Measurements from ENCODE around the gene IFNL2. TPM values are rescaled to one million over a fixed set of nuclear protein-coding genes. Genes with fewer than 3 reads are reported as not detected.

IFNL2 gene
- polyA plus RNA-seq, 1 donor from 2014 or later, result not detected

DNA sequence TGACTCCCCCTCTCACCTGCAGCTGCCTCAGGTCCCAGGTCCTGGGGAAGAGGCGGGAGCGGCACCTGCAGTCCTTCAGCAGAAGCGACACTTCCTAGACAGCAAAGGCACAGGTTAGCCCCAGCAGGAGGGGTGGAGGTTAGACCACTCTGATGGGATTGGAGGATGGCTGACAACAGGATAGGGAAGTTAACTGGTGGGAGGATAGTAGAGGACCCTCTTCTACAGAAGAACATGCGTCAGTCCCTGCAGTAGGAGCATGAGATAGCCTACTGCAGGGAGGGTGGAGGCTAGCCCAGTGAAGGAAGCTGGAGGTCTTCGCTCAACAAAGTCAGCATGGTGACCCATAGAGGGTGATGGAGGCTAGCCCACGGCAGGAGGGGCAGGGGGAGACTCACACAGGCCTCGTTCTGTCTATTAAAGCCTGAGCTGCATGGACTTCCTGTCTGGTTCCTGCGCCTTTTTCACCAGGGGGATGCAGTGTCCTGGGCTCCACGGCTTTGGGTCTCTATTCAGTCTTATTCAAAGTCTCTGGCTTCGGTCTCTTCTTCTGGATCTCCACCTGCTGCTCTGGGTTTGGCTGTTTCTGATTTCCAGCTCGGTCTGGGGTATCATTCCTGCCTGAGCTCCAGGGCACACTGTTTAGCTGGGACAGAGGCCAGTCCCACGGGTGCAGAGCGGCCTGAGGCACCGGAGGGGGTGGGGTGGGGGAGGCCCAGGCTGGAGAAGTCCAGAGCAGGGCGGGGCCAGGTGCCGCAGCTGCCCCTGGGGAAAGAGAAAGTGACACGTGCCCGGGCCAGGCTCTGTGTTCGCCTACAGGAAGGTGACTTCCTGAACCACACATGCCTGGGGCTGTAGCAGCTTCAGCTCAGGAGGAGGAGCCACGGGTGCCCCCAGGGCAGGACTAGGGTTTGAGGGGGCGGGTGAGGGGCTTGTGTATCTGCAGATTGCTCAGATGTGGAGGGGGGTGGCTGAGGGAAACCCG lies 30.7 kb upstream of the IFNL2 start:
- Histone ChIP-seq H3K27ac (ENCODE audit: low read length) (no peak overlapping the region), H2AFZ (ENCODE audit: low read depth, low read length) (no peak overlapping the region), H3K27me3 (ENCODE audit: insufficient read depth, low read depth, low read length) (no peaks in the 10 kb centered on the region), H3K4me3 (ENCODE audit: low read length) (no peak overlapping the region), H4K20me1 (ENCODE audit: insufficient read depth) (no peaks in the 10 kb centered on the region), H3K9ac (ENCODE audit: low read length) (no peak overlapping the region), H3K36me3 (ENCODE audit: insufficient read depth, low read length) (no peaks in the 10 kb centered on the region), H3K9me3 (ENCODE audit: low read length) (no peaks in the 10 kb centered on the region), H3F3A (ENCODE audit: insufficient read depth, low read length, poor library complexity, severe bottlenecking) (no peaks in the 10 kb centered on the region), H3K79me2 (replicated peaks; ENCODE audit: insufficient read depth, low read length) (no peaks in the 10 kb centered on the region), H3K4me2 (ENCODE audit: low read length) (no peak overlapping the region), H3K9me2 (ENCODE audit: insufficient read depth, low read length) (no peaks in the 10 kb centered on the region)
- no peak for TF ChIP-seq TAF1 (IDR thresholded peaks at IDR 0.05; ENCODE audit: low read depth)
- no peak for TF ChIP-seq POLR2AphosphoS5 (IDR thresholded peaks at IDR 0.05)
- no peak for TF ChIP-seq RAD21 (conservative IDR thresholded peaks at IDR 0.05)

DNA sequence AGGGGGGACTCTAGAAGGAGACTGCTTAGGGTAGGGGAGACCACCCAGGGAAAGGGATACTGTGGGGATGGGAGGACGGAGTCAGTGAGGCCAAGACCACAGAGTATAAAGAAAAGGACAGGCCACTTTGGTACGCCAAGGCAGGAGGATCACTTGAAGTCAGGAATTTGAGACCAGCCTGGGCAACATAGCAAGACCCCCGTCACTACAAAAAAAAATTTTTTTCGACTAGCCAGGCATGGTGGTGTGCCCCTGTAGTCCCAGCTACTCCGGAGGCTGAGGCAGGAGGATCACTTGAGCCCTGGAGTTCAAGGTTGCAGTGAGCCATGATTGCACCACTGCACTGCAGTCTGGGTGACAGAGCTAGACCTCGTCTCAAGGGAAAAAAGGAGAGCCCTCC lies 30.0 kb upstream of the IFNL2 start:
- Histone ChIP-seq H4K20me1 (ENCODE audit: insufficient read depth) (no peaks in the 10 kb centered on the region), H3K27me3 (ENCODE audit: insufficient read depth, low read depth, low read length) (no peaks in the 10 kb centered on the region), H3K9me2 (ENCODE audit: insufficient read depth, low read length) (no peaks in the 10 kb centered on the region), H3K36me3 (ENCODE audit: insufficient read depth, low read length) (no peaks in the 10 kb centered on the region), H2AFZ (ENCODE audit: low read depth, low read length) (no peak overlapping the region), H3K9ac (ENCODE audit: low read length) (no peak overlapping the region), H3F3A (ENCODE audit: insufficient read depth, low read length, poor library complexity, severe bottlenecking) (no peaks in the 10 kb centered on the region), H3K27ac (ENCODE audit: low read length) (no peak overlapping the region), H3K4me2 (ENCODE audit: low read length) (no peak overlapping the region), H3K9me3 (ENCODE audit: low read length) (no peaks in the 10 kb centered on the region), H3K4me3 (ENCODE audit: low read length) (no peak overlapping the region), H3K79me2 (replicated peaks; ENCODE audit: insufficient read depth, low read length) (no peaks in the 10 kb centered on the region)
- no peak for TF ChIP-seq POLR2AphosphoS5 (IDR thresholded peaks at IDR 0.05)
- no peak for TF ChIP-seq EP300 (conservative IDR thresholded peaks at IDR 0.05; ENCODE audit: poor library complexity, severe bottlenecking)
- TF ChIP-seq, protein P1, sequence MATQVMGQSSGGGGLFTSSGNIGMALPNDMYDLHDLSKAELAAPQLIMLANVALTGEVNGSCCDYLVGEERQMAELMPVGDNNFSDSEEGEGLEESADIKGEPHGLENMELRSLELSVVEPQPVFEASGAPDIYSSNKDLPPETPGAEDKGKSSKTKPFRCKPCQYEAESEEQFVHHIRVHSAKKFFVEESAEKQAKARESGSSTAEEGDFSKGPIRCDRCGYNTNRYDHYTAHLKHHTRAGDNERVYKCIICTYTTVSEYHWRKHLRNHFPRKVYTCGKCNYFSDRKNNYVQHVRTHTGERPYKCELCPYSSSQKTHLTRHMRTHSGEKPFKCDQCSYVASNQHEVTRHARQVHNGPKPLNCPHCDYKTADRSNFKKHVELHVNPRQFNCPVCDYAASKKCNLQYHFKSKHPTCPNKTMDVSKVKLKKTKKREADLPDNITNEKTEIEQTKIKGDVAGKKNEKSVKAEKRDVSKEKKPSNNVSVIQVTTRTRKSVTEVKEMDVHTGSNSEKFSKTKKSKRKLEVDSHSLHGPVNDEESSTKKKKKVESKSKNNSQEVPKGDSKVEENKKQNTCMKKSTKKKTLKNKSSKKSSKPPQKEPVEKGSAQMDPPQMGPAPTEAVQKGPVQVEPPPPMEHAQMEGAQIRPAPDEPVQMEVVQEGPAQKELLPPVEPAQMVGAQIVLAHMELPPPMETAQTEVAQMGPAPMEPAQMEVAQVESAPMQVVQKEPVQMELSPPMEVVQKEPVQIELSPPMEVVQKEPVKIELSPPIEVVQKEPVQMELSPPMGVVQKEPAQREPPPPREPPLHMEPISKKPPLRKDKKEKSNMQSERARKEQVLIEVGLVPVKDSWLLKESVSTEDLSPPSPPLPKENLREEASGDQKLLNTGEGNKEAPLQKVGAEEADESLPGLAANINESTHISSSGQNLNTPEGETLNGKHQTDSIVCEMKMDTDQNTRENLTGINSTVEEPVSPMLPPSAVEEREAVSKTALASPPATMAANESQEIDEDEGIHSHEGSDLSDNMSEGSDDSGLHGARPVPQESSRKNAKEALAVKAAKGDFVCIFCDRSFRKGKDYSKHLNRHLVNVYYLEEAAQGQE (IDR thresholded peaks at IDR 0.05; ENCODE audit: borderline replicate concordance), result no peak
- no peak for TF ChIP-seq TAF1 (IDR thresholded peaks at IDR 0.05; ENCODE audit: low read depth)
- TF ChIP-seq, protein P2, sequence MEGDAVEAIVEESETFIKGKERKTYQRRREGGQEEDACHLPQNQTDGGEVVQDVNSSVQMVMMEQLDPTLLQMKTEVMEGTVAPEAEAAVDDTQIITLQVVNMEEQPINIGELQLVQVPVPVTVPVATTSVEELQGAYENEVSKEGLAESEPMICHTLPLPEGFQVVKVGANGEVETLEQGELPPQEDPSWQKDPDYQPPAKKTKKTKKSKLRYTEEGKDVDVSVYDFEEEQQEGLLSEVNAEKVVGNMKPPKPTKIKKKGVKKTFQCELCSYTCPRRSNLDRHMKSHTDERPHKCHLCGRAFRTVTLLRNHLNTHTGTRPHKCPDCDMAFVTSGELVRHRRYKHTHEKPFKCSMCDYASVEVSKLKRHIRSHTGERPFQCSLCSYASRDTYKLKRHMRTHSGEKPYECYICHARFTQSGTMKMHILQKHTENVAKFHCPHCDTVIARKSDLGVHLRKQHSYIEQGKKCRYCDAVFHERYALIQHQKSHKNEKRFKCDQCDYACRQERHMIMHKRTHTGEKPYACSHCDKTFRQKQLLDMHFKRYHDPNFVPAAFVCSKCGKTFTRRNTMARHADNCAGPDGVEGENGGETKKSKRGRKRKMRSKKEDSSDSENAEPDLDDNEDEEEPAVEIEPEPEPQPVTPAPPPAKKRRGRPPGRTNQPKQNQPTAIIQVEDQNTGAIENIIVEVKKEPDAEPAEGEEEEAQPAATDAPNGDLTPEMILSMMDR (IDR thresholded peaks at IDR 0.05; ENCODE audit: poor library complexity, severe bottlenecking), result no peak
- TF ChIP-seq SMC3 (conservative IDR thresholded peaks at IDR 0.05; ENCODE audit: poor library complexity), result no peak
- no peak for TF ChIP-seq RAD21 (conservative IDR thresholded peaks at IDR 0.05)
- no peak for TF ChIP-seq EZH2 (IDR thresholded peaks at IDR 0.05; ENCODE audit: borderline replicate concordance, insufficient read depth, low read length, poor library complexity, severe bottlenecking)
- TF ChIP-seq MXI1 (conservative IDR thresholded peaks at IDR 0.05; ENCODE audit: poor library complexity, severe bottlenecking), result no peak

Measured in neural cell (in vitro differentiated cells).